Heart right ventricle (tissue), 16 donors: ENCODE data around the gene ZNF496. TPM values are rescaled to one million over a fixed set of nuclear protein-coding genes. Genes with fewer than 3 reads are reported as not detected.

ENCODE experiments used
- ATAC-seq, 8 donors: fragments of 200-7000 bp; cut with Tn5 transposase; one replicate each; pipeline ENCODE4 v1.9.1; 2020; ENCODE audit warnings: mild to moderate bottlenecking in 8 of 8, moderate library complexity in 8 of 8, moderate number of reproducible peaks in 1 of 8
- DNase-seq, 2 donors: peaks; one replicate each; pipeline ENCODE4 v3.0.0-alpha.2; 2020
- H3K27ac ChIP-seq, 10 donors: fragments of 200-600 bp; sonication (generic) in 2 of 10; one replicate each; pipeline versions ENCODE4 v1.5.0 to v1.8.0; 2020 to 2022; ENCODE audit warnings: mild to moderate bottlenecking in 3 of 10
- H3K27me3 ChIP-seq, 7 donors: fragments of 200-600 bp; one replicate each; pipeline ENCODE4 v1.8.0; 2021 to 2022; ENCODE audit warnings: mild to moderate bottlenecking in 2 of 7
- H3K36me3 ChIP-seq, 9 donors: fragments of 200-600 bp; sonication (generic) in 1 of 9; one replicate each; pipeline versions ENCODE4 v1.5.0 to v1.8.0; 2020 to 2022; ENCODE audit warnings: mild to moderate bottlenecking in 2 of 9
- H3K4me1 ChIP-seq, 9 donors: fragments of 200-600 bp; sonication (generic) in 1 of 9; one replicate each; pipeline versions ENCODE4 v1.5.0 to v1.8.0; 2020 to 2022; ENCODE audit warnings: mild to moderate bottlenecking in 4 of 9
- H3K4me3 ChIP-seq, 10 donors: fragments of 200-600 bp; sonication (generic) in 2 of 10; one replicate each; pipeline versions ENCODE4 v1.5.0 to v1.8.0; 2020 to 2022; ENCODE audit warnings: mild to moderate bottlenecking in 7 of 10, moderate library complexity in 2 of 10
- H3K9me3 ChIP-seq, 11 donors: fragments of 200-600 bp in 10 of 11; sonication (generic) in 2 of 11; one replicate each; pipeline versions ENCODE4 v1.5.0 to v1.8.0; 2013 to 2022; ENCODE audit warnings: mild to moderate bottlenecking in 2 of 11, control low read depth in 1 of 11, moderate library complexity in 1 of 11
- CTCF ChIP-seq, 9 donors: fragments of 200-600 bp; sonication (generic) in 2 of 9; IDR thresholded peaks; one replicate each; pipeline versions ENCODE4 v1.5.0 to v1.8.0; 2021 to 2022; ENCODE audit warnings: antibody characterized with exemption in 9 of 9, mild to moderate bottlenecking in 5 of 9, moderate library complexity in 1 of 9
- WGBS, 2 donors: extraction: QIAGEN DNeasy Blood & Tissue Kit; methylation state at CpG; one replicate each; pipeline ENCODE4 v1.1.7; 2013; ENCODE audit warnings: inconsistent platforms in 1 of 2; 5-methylcytosine and 5-hydroxymethylcytosine counted together
- intact Hi-C, 10 donors: fragments of 100-400 bp; cut with DNase I; formaldehyde crosslinking; loops; one replicate each; pipeline versions ENCODE4 v1.11.1 to v1.14.2; 2022
- polyA plus RNA-seq, 2 donors: library from polyadenylated mRNA; stranded (reverse); fragments of 200-250 nt; gene quantifications; one replicate each; pipeline ENCODE4 v1.2.3, GENCODE V29; 2013
- total RNA-seq, 10 donors: library from RNA; stranded (reverse); fragmentation: NEBNext Ultra II Directional in 3 of 10; extraction: Animal tissue kit (Norgen Biotek cat#: 25700) in 3 of 10; gene quantifications; one replicate each; pipeline versions ENCODE4 v1.2.1 to v1.2.4, GENCODE V29; 2021 to 2023
- donor health status: Arrhythmogenic right ventricular cardiomyopathy.
- donor health status: ischemic (EF 13 %, LVEDD 7.1; RV severe dilation, severe dysfunction).
- donor health status: healthy with polysubstance abuse.
- donor health status: DM: no; HTN: yes; CAD: no.
- donor health status: DM: no; HTN: no; CAD: no.
- donor health status: ischemic (EF 25% LVEDD 6.9; RV normal size, moderate dysfunction).
- donor health status: ischemic (EF 25% LVEDD 5.7; RV mildly dilated, moderate dysfunction).
- donor health status: healthy.
- donor health status: DM: yes; HTN: yes; CAD: no.
- donor health status: Ischemic cardiomyopathy.
- donor health status: ischemic (EF 35%, LVEDD 5.7; RV mildly dilated, moderate dysfunction).
- donor health status: nonischemic (EF 11% LVEDD 7.7; RV severe dilation, severe dysfunction).
- donor health status: DM: yes; HTN: yes; CAD: no.
- donor health status: PGD.
- donor health status: ischemic (EF 29% LVEDD 5.4; RV normal size, mild dysfunction).
- donor health status: nonischemic (EF 23%, LVEDD 6.1; RV moderate dilation, normal function).

ZNF496 gene
- total and polyA plus RNA-seq, 12 donors = 6.2 to 18.4 (median 13.8) TPM

- intact Hi-C loops = no loop called here
Observed at GRCh38 chr1:247298124-247298481, 33.6 kb downstream of the ZNF496 start.

GRCh38 chr1:247297263-247298123 is 34.2 kb downstream of the ZNF496 start:
- WGBS, 2 donors = 79 to 85% methylated on average over 9 of the region's 9 CpGs
- no peak for TF ChIP-seq CTCF (IDR thresholded peaks at IDR 0.05)

More at GRCh38 chr1:247298124-247298481, 33.6 kb downstream of the ZNF496 start:
- Histone ChIP-seq H3K4me3 (no peak overlapping the region), H3K27me3 (peaks cover 0 to 5% (median 0%) of the 10 kb centered on the region in 7 donors), H3K27ac (no peak overlapping the region), H3K36me3 (peaks cover 0 to 48% (median 19%) of the 10 kb centered on the region in 9 donors), H3K9me3 (no peaks in the 10 kb centered on the region), H3K4me1 (peaks cover 0 to 4% (median 0%) of the 10 kb centered on the region in 9 donors)
- TF ChIP-seq CTCF (IDR thresholded peaks at IDR 0.05) = no peak
- WGBS, 2 donors = 87 to 89% methylated on average over 6 of the region's 6 CpGs
- DNase-seq (no peak), ATAC-seq (no peak)

GRCh38 chr1:247296599-247297180 is 35.0 kb downstream of the ZNF496 start:
- no peak for TF ChIP-seq CTCF (IDR thresholded peaks at IDR 0.05)
- no peak for ATAC-seq
- WGBS, 2 donors = 93% methylated on average over 8 of the region's 8 CpGs

More at GRCh38 chr1:247297263-247298123, 34.2 kb downstream of the ZNF496 start:
- Histone ChIP-seq H3K9me3 (no peaks in the 10 kb centered on the region), H3K4me1 (peaks cover 0 to 4% (median 0%) of the 10 kb centered on the region in 9 donors), H3K27me3 (peaks cover 0 to 7% (median 0%) of the 10 kb centered on the region in 7 donors), H3K4me3 (no peak overlapping the region), H3K27ac (no peak overlapping the region), H3K36me3 (peaks cover 0 to 42% (median 13%) of the 10 kb centered on the region in 9 donors)
- no peak for DNase-seq
- ATAC-seq = no peak
- intact Hi-C loops = no loop called here

GRCh38 chr1:247295746-247296145 is 35.9 kb downstream of the ZNF496 start:
- DNase-seq (no peak), ATAC-seq (no peak)
- Histone ChIP-seq H3K27me3 (peaks cover 0 to 24% (median 0%) of the 10 kb centered on the region in 7 donors), H3K27ac (no peak overlapping the region), H3K36me3 (peaks cover 0 to 26% (median 6%) of the 10 kb centered on the region in 9 donors), H3K9me3 (no peaks in the 10 kb centered on the region), H3K4me1 (peaks cover 0 to 4% (median 0%) of the 10 kb centered on the region in 9 donors), H3K4me3 (no peak overlapping the region)
- WGBS, 2 donors = 37 to 41% methylated on average over 5 of the region's 5 CpGs
- intact Hi-C loops = no loop called here
- no peak for TF ChIP-seq CTCF (IDR thresholded peaks at IDR 0.05)

More at GRCh38 chr1:247296599-247297180, 35.0 kb downstream of the ZNF496 start:
- no peaks in the 10 kb centered on the region for H3K9me3 ChIP-seq
- H3K27me3 ChIP-seq = peaks cover 0 to 15% (median 0%) of the 10 kb centered on the region in 7 donors
- peaks cover 0 to 4% (median 0%) of the 10 kb centered on the region in 9 donors for H3K4me1 ChIP-seq
- H3K27ac ChIP-seq = no peak overlapping the region
- peaks cover 0 to 35% (median 12%) of the 10 kb centered on the region in 9 donors for H3K36me3 ChIP-seq
- no peak overlapping the region for H3K4me3 ChIP-seq
- intact Hi-C loops = no loop called here
- DNase-seq = no peak
